Activated CD8-positive, alpha-beta memory T cell treated with anti-CD3 and anti-CD28 coated beads for 4 hours (primary cell): ENCODE measurements around the gene GEMIN5.
A peak's percentile ranks its signal among the peaks of the same experiment; 100 is the strongest.
"Not testable (repeated sequence)": the region's sequence is repeated elsewhere in the genome, so short reads cannot be mapped to it uniquely, and the experiment has no call there.

ENCODE experiments used
- DNase-seq, 2 donors: peaks; one replicate each; pipeline ENCODE4 v3.0.0-alpha.2; 2020; ENCODE audit warnings: low read depth in 2 of 2

The GEMIN5 gene

DNA sequence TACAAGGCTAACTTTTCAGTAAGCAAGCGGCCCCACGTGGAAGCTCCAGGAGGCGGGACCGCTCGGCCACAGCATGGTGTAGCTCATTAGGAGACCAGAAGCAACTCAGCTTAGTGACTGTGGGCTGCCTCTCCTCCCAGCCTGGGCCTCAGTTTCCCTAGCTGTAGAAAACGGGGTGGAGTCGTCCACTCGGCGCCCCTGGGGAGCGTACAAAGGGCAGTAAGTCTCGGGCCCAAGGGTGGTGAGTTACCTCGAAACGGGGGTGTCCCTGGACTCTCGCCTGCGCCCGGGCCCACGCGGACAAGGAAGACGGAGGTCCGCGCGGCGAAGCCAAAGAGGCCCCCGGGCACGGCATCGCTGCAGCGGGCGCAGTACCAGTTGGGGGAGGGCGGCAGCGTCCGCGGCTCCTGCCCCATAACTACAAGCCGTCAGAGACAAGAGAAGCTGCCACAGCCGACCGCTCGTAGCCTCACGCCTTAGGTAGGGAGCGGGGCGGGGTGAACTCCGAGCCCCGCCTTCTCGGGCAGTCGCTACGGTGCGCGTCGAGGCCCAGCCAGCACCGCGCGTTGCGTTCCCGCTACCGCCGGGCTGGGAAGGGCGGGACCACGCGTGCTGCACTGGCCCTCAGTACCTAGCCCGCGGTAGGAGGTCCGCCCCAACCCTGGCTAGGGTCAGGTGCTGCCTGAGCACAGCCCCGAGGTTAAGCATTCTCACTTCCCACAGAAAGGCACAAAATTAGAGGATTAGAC is at the start of gene GEMIN5:
TSS of gene GEMIN5 (minus strand) at position 494 of the 749 bp plus-strand sequence. CDS start at position 416, 78 bp downstream.
- DNase-seq = peak; percentile 62 to 65

DNA sequence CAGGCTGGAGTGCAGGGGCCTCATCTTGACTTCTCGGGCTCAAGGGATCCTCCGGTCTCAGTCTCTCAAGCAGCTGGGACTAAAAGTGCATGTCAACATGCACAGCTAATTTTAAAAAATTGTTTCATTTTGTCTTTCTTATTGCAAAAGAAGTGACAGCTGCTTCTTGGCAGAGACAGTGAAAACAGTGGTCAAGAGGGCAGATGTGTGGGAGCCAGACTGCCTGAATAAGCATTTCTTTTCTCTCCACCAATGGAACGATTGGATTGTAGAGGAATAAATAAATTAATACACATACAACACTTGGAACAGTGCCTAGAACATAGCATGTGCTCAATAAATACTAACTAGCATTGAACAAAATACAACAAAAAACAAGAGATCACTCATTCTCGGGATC is 48.1 kb upstream of the GEMIN5 start:
- no peak for DNase-seq

DNA sequence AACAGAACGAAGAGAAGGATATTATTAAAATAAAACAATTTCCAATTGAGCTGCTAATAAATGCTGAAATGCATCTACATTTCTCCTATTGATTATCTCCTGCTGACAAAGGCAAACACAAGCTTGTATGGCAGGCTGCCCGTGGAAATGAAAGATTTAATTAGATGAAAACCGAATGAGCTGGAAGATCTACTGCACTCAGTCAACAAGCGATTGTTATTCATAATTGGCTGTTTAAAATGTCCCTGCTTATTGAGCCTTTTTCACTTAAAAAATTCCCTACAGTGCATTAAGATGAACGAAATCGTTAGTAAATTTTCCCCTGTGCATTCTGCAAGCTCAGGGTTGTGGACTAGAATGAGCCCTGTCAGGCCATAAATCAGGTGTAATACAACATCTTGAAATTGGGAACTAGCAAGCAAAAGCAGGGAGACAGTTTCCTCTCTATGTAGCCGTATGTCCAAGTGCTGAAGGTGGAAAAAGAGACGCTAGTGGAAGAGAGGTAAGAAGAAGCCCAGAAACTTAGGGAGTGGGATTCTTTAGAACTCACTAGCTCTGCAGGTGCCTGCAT is 47.0 kb upstream of the GEMIN5 start:
- no peak for DNase-seq

- not testable (repeated sequence) for DNase-seq
Measured at GRCh38 chr5:154978294-154978693, 40.3 kb upstream of the GEMIN5 start.

DNA sequence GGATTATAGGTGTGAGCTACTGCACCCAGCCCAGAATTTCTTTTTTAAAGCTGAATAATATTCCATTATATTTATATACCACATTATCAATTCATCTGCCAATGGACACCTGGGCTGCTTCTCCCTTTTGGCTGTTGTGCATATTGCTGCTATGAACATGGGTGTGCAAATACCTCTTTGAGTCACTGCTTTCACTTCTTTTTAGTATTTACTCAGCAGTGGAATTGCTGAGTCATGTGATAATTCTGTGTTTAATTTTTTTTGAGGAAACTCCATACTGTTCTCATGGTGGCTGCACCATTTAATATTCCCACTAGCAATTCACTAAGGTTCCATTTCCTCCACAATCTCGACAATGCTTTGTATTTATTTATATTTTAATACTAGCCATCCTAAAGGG is 39.4 kb upstream of the GEMIN5 start:
- no peak for DNase-seq

GRCh38 chr5:154976082-154976481 is 38.1 kb upstream of the GEMIN5 start:
- not testable (repeated sequence) for DNase-seq

- DNase-seq = no peak
Measured at GRCh38 chr5:154972476-154973080, 34.6 kb upstream of the GEMIN5 start.

DNA sequence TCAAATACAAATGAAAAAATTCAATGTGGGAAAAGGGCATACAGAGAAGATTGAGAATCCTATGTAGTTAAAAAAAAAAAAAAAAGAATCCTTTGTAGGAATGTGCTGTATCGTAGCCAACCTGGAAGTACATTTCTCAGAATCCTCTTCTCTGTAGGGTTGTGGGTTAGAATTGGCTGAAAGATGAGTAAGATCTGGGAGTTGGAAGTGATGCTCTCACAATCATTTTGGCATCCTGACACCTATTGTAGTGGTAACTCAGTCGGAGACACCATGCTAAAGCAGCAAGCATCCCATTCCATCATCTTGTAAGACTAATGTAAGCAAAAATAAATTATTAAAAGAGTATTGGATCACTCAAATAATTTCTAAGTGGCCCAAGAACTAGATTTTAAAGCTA is 33.5 kb upstream of the GEMIN5 start:
- DNase-seq = no peak

- DNase-seq = no peak
Measured at GRCh38 chr5:154970759-154971158, 32.7 kb upstream of the GEMIN5 start.

DNA sequence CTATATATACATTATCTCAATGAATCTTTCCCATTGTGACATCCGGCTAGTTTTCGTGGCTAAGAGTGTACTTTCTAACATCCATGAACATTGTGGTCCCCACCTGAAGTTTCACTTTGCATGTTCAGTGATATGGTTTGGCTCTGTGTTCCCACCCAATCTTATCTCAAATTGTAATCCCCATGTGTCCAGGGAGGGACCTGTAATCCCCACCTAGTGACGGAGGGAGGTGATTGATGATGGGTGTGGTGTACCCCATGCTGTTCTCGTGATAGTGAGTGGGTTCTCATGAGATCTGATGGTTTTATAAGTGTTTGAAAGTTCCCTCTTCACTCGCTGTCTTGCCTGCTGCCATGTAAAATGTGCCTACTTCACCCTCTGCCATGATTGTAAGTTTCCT is 30.9 kb upstream of the GEMIN5 start:
- DNase-seq = no peak

GRCh38 chr5:154967421-154968024 is 29.5 kb upstream of the GEMIN5 start:
- DNase-seq = no peak

DNA sequence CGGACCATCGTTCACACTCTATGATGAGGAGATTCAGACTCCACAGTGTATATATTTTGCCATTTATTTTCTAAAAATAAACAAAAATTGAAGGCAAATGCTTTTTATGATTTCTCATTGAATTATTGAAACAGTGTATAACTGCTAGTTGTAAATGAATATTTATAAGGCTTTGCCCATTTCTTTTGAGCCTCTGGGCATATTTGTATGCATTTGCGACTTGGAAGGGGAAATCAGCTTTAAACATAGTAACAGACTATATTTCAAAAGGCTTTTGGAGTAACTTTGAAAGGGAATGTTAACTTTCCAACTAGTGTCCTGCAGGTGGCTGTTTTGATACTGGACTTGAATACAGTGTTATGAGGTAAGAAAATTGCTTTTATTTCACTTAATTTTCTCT is 28.9 kb upstream of the GEMIN5 start:
- DNase-seq = no peak

- no peak for DNase-seq
Measured at GRCh38 chr5:154966081-154966841, 28.2 kb upstream of the GEMIN5 start.

- no peak for DNase-seq
Measured at GRCh38 chr5:154962494-154962893, 24.5 kb upstream of the GEMIN5 start.

DNA sequence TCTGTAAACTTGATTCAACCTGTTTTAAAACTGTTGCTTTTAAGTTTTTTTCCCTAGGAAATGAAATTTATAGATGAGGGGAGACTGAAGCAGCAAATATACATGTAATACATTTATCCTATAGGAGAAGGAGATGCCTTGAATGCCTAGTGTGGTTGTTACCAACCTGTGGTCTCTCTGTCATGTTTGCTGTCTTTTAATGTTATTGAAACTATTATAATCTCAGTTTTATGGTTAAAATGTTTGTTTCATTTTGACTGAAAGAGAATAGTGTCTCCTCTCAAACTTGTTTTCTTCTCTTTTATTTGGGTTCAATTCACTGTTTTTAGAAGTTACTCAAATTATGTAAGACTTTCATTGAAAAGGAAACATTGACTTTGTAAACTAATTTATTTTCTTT is 18.7 kb upstream of the GEMIN5 start:
- no peak for DNase-seq

DNA sequence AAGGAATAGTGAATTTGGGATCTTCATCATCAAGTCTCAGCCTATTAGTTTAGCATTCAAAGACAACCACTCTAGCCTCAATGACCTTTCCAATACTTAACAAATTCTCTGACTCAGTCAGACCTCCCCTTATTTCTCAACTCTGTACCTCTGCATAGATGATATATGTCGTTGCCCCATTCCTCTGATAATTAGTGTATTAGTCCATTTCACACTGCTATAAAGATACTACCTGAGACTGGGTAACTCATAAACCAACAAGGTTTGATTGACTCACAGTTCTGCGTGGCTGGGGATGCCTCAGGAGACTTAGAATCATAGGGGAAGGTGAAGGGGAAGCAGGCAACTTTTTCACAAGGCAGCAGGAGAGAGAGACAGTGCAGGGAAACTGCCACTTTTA is 11.8 kb upstream of the GEMIN5 start:
- DNase-seq = no peak

DNA sequence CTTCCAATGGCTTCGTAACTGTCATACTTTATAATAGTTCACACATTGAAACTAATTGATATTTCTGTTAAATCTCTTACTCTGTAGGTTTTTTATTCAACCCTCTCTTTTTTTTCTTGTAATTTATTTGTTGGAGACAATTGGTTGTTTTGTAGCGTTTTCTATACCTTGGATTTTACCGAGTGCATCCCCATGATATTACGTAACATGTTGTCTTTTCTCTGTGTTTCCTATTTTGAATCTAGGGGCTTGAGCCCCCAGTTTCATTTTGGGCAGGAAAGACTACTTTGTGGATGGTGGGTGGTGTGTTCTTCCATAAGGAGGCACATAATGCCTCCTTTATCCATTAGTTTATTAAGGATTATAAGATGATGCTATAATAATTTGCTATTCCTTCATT is 10.3 kb upstream of the GEMIN5 start:
- DNase-seq = no peak

GRCh38 chr5:154947778-154948177 is 9.8 kb upstream of the GEMIN5 start:
- DNase-seq = no peak

DNA sequence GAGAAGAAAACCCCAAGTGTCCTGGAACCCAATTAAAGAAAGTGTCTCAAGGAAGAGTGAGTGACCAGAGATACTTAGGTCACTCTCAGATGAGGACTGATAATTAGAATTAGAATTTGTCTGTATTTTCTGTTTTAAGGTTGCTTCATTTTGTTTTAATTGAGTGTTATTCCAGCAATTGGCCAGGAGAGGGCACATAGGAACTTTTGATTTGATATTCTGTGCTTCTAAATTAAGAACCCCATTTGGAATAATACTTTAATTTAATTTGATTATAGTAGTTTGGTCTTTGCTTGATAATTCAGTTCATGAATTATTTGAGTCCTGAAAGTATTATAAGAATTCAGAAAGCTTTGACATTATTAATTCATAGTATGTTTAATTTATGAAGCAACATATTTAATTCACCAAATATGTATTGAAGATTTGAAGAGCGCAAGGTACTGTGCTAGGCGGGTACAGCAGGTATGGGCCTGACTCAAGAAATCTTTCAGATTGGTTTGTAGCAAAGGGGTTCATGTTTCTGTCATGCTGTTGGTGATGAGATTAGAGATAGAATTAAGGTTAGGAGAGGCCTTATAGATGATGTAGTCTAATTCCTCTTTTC is 7.8 kb upstream of the GEMIN5 start:
- no peak for DNase-seq

GRCh38 chr5:154944716-154945115 is 6.7 kb upstream of the GEMIN5 start:
- DNase-seq = no peak

DNA sequence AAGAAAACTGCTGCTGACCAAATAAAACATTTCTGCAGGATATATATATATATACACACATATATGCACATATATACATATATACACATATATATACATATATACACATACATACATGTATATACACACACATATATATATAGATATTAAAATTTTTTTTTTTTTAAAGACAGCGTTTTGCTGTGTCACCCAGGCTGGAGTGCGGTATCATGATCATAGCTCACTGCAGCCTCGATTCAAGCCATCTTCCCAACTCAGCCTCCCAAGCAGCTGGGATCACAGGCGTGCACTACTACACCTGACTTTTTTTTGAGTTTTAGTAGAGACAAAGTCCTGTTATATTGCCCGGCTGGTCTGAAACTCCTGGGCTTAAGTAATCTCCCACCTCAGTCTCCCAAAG is 5.5 kb upstream of the GEMIN5 start:
- no peak for DNase-seq
